NOMO-1 treated with DMSO at 0.1 percent for 48 hours (cell line): ENCODE measurements around the gene SPPL2A.
A peak's percentile ranks its signal among the peaks of the same experiment; 100 is the strongest.

Experiments used
- DNase-seq: peaks from one replicate; lab custom pipeline; 2025; ENCODE audit not compliant: unreplicated experiment; lab: John Stamatoyannopoulos, UW

Gene SPPL2A

GRCh38 chr15:50774450-50774849 lies 8.9 kb upstream of the SPPL2A start:
- DNase-seq = peak; percentile 40

- no peak for DNase-seq
These were observed 7.9 kb upstream of the SPPL2A start for GRCh38 chr15:50773389-50773788.

GRCh38 chr15:50767332-50767861 lies 1.9 kb upstream of the SPPL2A start:
- no peak for DNase-seq

GRCh38 chr15:50764461-50765194 lies 878 bp downstream of the SPPL2A start:
- DNase-seq = peak; percentile 24

GRCh38 chr15:50758712-50759205 lies 6.7 kb downstream of the SPPL2A start:
- DNase-seq = no peak

GRCh38 chr15:50753463-50753862 lies 12.0 kb downstream of the SPPL2A start:
- DNase-seq = no peak

GRCh38 chr15:50751394-50751793 lies 14.1 kb downstream of the SPPL2A start:
- no peak for DNase-seq

- DNase-seq = no peak
These were observed 15.2 kb downstream of the SPPL2A start for GRCh38 chr15:50750227-50750705.

- no peak for DNase-seq
These were observed 18.0 kb downstream of the SPPL2A start for GRCh38 chr15:50747523-50747922.

GRCh38 chr15:50744601-50745000 lies 20.9 kb downstream of the SPPL2A start:
- DNase-seq = no peak

GRCh38 chr15:50740955-50741354 lies 24.6 kb downstream of the SPPL2A start:
- DNase-seq = peak; percentile 62

GRCh38 chr15:50736823-50737222 lies 28.7 kb downstream of the SPPL2A start:
- no peak for DNase-seq

GRCh38 chr15:50735156-50735555 lies 30.4 kb downstream of the SPPL2A start:
- no peak for DNase-seq

GRCh38 chr15:50726315-50726714 lies 39.2 kb downstream of the SPPL2A start:
- DNase-seq = no peak

GRCh38 chr15:50718700-50719125 lies 46.8 kb downstream of the SPPL2A start:
- DNase-seq = no peak

GRCh38 chr15:50712018-50712417 lies 53.5 kb downstream of the SPPL2A start:
- no peak for DNase-seq

GRCh38 chr15:50710585-50710984 lies 54.9 kb downstream of the SPPL2A start:
- DNase-seq = no peak

GRCh38 chr15:50707878-50708427 lies 57.6 kb downstream of the SPPL2A start:
- DNase-seq = no peak

- no peak for DNase-seq
These were observed 62.7 kb downstream of the SPPL2A start for GRCh38 chr15:50702762-50703334.

GRCh38 chr15:50698101-50698500 lies 67.4 kb downstream of the SPPL2A start:
- DNase-seq = no peak

- DNase-seq = no peak
These were observed 68.3 kb downstream of the SPPL2A start for GRCh38 chr15:50697109-50697797.
